CD8-positive, alpha-beta memory T cell (primary cell): ENCODE measurements around the gene EXTL1. TPM values are rescaled to one million over a fixed set of nuclear protein-coding genes. Genes with fewer than 3 reads are reported as not detected.
A peak's percentile ranks its signal among the peaks of the same experiment; 100 is the strongest.

ENCODE experiments used
- CTCF ChIA-PET: fragments of 350-600 bp; sonication (Branson Sonifier 250); formaldehyde crosslinking; loops from one replicate; lab custom pipeline; 2021; ENCODE audit warnings: antibody characterized with exemption; lab: Charles Lee
- POLR2A ChIA-PET: fragments of 350-600 bp; sonication (Branson Sonifier 250); formaldehyde crosslinking; loops from one replicate; lab custom pipeline; 2021; ENCODE audit warnings: antibody characterized with exemption; lab: Charles Lee
- DNase-seq, 5 donors: peaks; one replicate each; pipeline versions ENCODE4 v3.0.0 to v3.0.0-alpha.2; 2020 to 2022; ENCODE audit warnings: mixed read lengths in 1 of 5
- H3K27ac ChIP-seq: one replicate; pipeline ENCODE4 v1.7.0; 2013; ENCODE audit warnings: low read depth, mild to moderate bottlenecking, low read length, moderate library complexity
- H3K27me3 ChIP-seq: 2 replicates; pipeline ENCODE4 v1.7.0; 2013; ENCODE audit warnings: low read length, mild to moderate bottlenecking; ENCODE audit not compliant: insufficient read depth, poor library complexity, severe bottlenecking
- H3K36me3 ChIP-seq: 2 replicates; pipeline ENCODE4 v1.7.0; 2013; ENCODE audit warnings: mild to moderate bottlenecking, low read length, moderate library complexity; ENCODE audit not compliant: insufficient read depth
- H3K4me1 ChIP-seq: 2 replicates; pipeline ENCODE4 v1.7.0; 2013; ENCODE audit warnings: mild to moderate bottlenecking, low read length, moderate library complexity; ENCODE audit not compliant: insufficient read depth
- H3K4me3 ChIP-seq: 2 replicates; pipeline ENCODE4 v1.7.0; 2013; ENCODE audit warnings: mild to moderate bottlenecking, low read length
- H3K9me3 ChIP-seq: 2 replicates; pipeline ENCODE4 v1.7.0; 2013; ENCODE audit warnings: mild to moderate bottlenecking, low read length
- H3K27ac Mint-ChIP-seq, 8 donors: one replicate each; pipeline ENCODE4 v1.8.0; 2020 to 2021; ENCODE audit warnings: mixed read lengths in 8 of 8, mild to moderate bottlenecking in 6 of 8, inconsistent platforms in 3 of 8, moderate library complexity in 3 of 8
- H3K27me3 Mint-ChIP-seq, 2 donors: one replicate each; pipeline ENCODE4 v1.8.0; 2020 to 2021; ENCODE audit warnings: mixed read lengths in 2 of 2, mild to moderate bottlenecking in 1 of 2, moderate library complexity in 1 of 2
- H3K36me3 Mint-ChIP-seq, 3 donors: one replicate each; pipeline ENCODE4 v1.8.0; 2020 to 2021; ENCODE audit warnings: mixed read lengths in 3 of 3, inconsistent platforms in 1 of 3, mild to moderate bottlenecking in 1 of 3
- H3K4me1 Mint-ChIP-seq, 3 donors: one replicate each; pipeline ENCODE4 v1.8.0; 2020 to 2021; ENCODE audit warnings: mixed read lengths in 3 of 3, inconsistent platforms in 1 of 3, mild to moderate bottlenecking in 1 of 3
- H3K4me3 Mint-ChIP-seq, 7 donors: one replicate each; pipeline ENCODE4 v1.8.0; 2020 to 2021; ENCODE audit warnings: mixed read lengths in 7 of 7, mild to moderate bottlenecking in 6 of 7, moderate library complexity in 4 of 7, inconsistent platforms in 2 of 7
- H3K9me3 Mint-ChIP-seq, 5 donors: one replicate each; pipeline ENCODE4 v1.8.0; 2020 to 2022; ENCODE audit warnings: mixed read lengths in 5 of 5, mild to moderate bottlenecking in 3 of 5, moderate library complexity in 2 of 5, inconsistent platforms in 1 of 5
- polyA plus RNA-seq: library from polyadenylated mRNA; unstranded; fragments of 300-500 nt; fragmentation: Illumina TruSeq; gene quantifications from one replicate; pipeline ENCODE4 v1.2.3, GENCODE V29; 2021
- total RNA-seq, 2 experiments: library from RNA; stranded (reverse); gene quantifications; one replicate each; pipeline ENCODE4 v1.2.3, GENCODE V29; 2021

EXTL1 gene
- total and polyA plus RNA-seq, 3 experiments from 2014 or later = not detected

DNA sequence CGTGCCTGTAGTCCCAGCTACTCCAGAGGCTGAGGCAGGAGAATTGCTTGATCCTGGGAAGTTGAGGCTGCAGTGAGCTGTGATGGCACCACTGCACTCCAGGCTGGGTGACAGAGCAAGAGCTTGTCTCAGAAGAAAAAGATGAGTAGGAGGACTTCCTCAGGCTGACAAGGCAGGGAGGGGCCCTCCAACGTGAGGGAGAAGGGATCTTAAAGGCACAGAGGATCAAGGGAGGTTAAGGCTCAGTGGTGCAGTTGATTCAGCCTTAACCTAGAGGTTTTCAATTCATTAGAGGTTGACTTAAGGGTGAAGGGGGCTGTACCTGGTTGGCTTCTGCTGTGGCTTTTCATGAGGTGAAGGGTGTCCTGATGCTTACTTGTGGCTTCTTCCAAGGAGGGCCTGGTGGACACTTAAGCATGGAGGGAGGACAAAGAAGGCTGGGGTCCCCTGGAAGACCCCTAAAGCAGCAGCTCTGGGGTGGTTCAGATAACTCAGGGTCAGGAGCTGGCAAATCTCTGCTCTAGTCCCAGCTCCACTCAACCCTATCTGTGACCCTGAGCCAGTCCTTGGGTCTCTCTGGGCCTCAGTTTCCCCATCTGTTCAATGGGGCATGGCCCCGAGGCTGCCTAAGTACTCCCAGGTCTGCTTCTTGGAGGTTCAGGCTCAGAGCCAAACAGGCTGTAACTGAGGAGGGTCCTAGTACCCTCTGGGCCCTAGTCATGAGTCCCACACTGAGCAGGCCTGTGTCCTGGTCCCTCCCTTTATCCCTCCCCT lies 6.3 kb downstream of the EXTL1 start:
- Mint-ChIP-seq H3K9me3 (no peaks in the 10 kb centered on the region), H3K36me3 (no peaks in the 10 kb centered on the region), H3K4me1 (no peaks in the 10 kb centered on the region), H3K27ac (peak overlapping the region in 2 of 8 donors; percentile 19 to 51), H3K4me3 (peak overlapping the region in 1 of 7 donors; percentile 45), H3K27me3 (peaks cover 7 to 14% of the 10 kb centered on the region in 2 donors)
- ChIA-PET POLR2A (no interaction called here), CTCF (interaction anchor here (1.4 kb wide), 1 partner anchor 9 kb away, joined by 6 read pairs; no protein-coding TSS in a partner anchor)
- no peaks in the 10 kb centered on the region for H3K4me1 ChIP-seq
- DNase-seq = no peak
- no peaks in the 10 kb centered on the region for H3K9me3 ChIP-seq
- H3K36me3 ChIP-seq = no peaks in the 10 kb centered on the region
- H3K27ac ChIP-seq = no peak overlapping the region
- H3K27me3 ChIP-seq = no peaks in the 10 kb centered on the region
- no peak overlapping the region for H3K4me3 ChIP-seq

- Mint-ChIP-seq H3K4me3 (no peak overlapping the region), H3K27ac (no peak overlapping the region), H3K4me1 (no peaks in the 10 kb centered on the region), H3K9me3 (no peaks in the 10 kb centered on the region), H3K36me3 (no peaks in the 10 kb centered on the region), H3K27me3 (peaks cover 7 to 14% of the 10 kb centered on the region in 2 donors)
- DNase-seq = no peak
- ChIA-PET CTCF (no interaction called here), POLR2A (no interaction called here)
- no peaks in the 10 kb centered on the region for H3K9me3 ChIP-seq
- H3K27ac ChIP-seq = no peak overlapping the region
- H3K4me1 ChIP-seq = no peaks in the 10 kb centered on the region
- no peak overlapping the region for H3K4me3 ChIP-seq
- H3K36me3 ChIP-seq = no peaks in the 10 kb centered on the region
- H3K27me3 ChIP-seq = no peaks in the 10 kb centered on the region
Measured at GRCh38 chr1:26028490-26028980, 7.0 kb downstream of the EXTL1 start.

- Histone ChIP-seq H3K27me3 (no peaks in the 10 kb centered on the region), H3K9me3 (no peaks in the 10 kb centered on the region), H3K4me3 (no peak overlapping the region), H3K27ac (no peak overlapping the region), H3K4me1 (no peaks in the 10 kb centered on the region), H3K36me3 (no peaks in the 10 kb centered on the region)
- ChIA-PET POLR2A (no interaction called here), CTCF (no interaction called here)
- DNase-seq = no peak
- Mint-ChIP-seq H3K4me3 (no peak overlapping the region), H3K27ac (peak overlapping the region in 1 of 8 donors; percentile 62), H3K36me3 (no peaks in the 10 kb centered on the region), H3K9me3 (no peaks in the 10 kb centered on the region), H3K4me1 (peaks cover 0 to under 1% (median under 1%) of the 10 kb centered on the region in 3 donors), H3K27me3 (peaks cover 7 to 14% of the 10 kb centered on the region in 2 donors)
Measured at GRCh38 chr1:26029054-26029863, 7.7 kb downstream of the EXTL1 start.

GRCh38 chr1:26029864-26030481 lies 8.4 kb downstream of the EXTL1 start:
- Mint-ChIP-seq H3K9me3 (no peaks in the 10 kb centered on the region), H3K4me3 (no peak overlapping the region), H3K36me3 (no peaks in the 10 kb centered on the region), H3K4me1 (peaks cover 4 to 8% (median 7%) of the 10 kb centered on the region in 3 donors), H3K27me3 (peaks cover 7 to 14% of the 10 kb centered on the region in 2 donors), H3K27ac (no peak overlapping the region)
- CTCF ChIA-PET = no interaction called here
- H3K27ac ChIP-seq = no peak overlapping the region
- H3K4me3 ChIP-seq = no peak overlapping the region
- no peaks in the 10 kb centered on the region for H3K9me3 ChIP-seq
- peaks cover 6% of the 10 kb centered on the region for H3K4me1 ChIP-seq
- no peaks in the 10 kb centered on the region for H3K36me3 ChIP-seq
- DNase-seq = no peak
- POLR2A ChIA-PET = no interaction called here
- no peaks in the 10 kb centered on the region for H3K27me3 ChIP-seq

- peaks cover 6 to 13% (median 12%) of the 10 kb centered on the region in 3 donors for H3K4me1 Mint-ChIP-seq
- peaks cover 7 to 14% of the 10 kb centered on the region in 2 donors for H3K27me3 Mint-ChIP-seq
- H3K4me3 ChIP-seq = no peak overlapping the region
- no peaks in the 10 kb centered on the region for H3K36me3 ChIP-seq
- ChIA-PET POLR2A (no interaction called here), CTCF (no interaction called here)
- no peak overlapping the region for H3K27ac ChIP-seq
- no peak overlapping the region for H3K27ac Mint-ChIP-seq
- H3K27me3 ChIP-seq = no peaks in the 10 kb centered on the region
- no peaks in the 10 kb centered on the region for H3K9me3 Mint-ChIP-seq
- H3K9me3 ChIP-seq = no peaks in the 10 kb centered on the region
- H3K36me3 Mint-ChIP-seq = peaks cover 0 to 5% (median 0%) of the 10 kb centered on the region in 3 donors
- peaks cover 6% of the 10 kb centered on the region for H3K4me1 ChIP-seq
- no peak overlapping the region for H3K4me3 Mint-ChIP-seq
- no peak for DNase-seq
Measured at GRCh38 chr1:26031196-26031595, 9.6 kb downstream of the EXTL1 start.

GRCh38 chr1:26031611-26032220 lies 10.1 kb downstream of the EXTL1 start:
- Mint-ChIP-seq H3K4me3 (peak overlapping the region in 1 of 7 donors; percentile 64), H3K9me3 (no peaks in the 10 kb centered on the region), H3K27ac (no peak overlapping the region), H3K36me3 (peaks cover 0 to 5% (median 0%) of the 10 kb centered on the region in 3 donors), H3K27me3 (peaks cover 7 to 14% of the 10 kb centered on the region in 2 donors), H3K4me1 (peaks cover 6 to 13% (median 12%) of the 10 kb centered on the region in 3 donors)
- Histone ChIP-seq H3K4me3 (no peak overlapping the region), H3K9me3 (no peaks in the 10 kb centered on the region), H3K36me3 (no peaks in the 10 kb centered on the region), H3K4me1 (peaks cover 6% of the 10 kb centered on the region), H3K27me3 (no peaks in the 10 kb centered on the region), H3K27ac (no peak overlapping the region)
- DNase-seq = no peak
- ChIA-PET CTCF (interaction anchor here (1.0 kb wide), 1 partner anchor 8 kb away, joined by 3 read pairs; no protein-coding TSS in a partner anchor), POLR2A (no interaction called here)

GRCh38 chr1:26032656-26033357 lies 11.2 kb downstream of the EXTL1 start:
- Mint-ChIP-seq H3K36me3 (peaks cover 0 to 5% (median 0%) of the 10 kb centered on the region in 3 donors), H3K27me3 (peaks cover 7 to 12% of the 10 kb centered on the region in 2 donors)

More at GRCh38 chr1:26032656-26033357, 11.2 kb downstream of the EXTL1 start:
- H3K9me3 ChIP-seq = no peaks in the 10 kb centered on the region
- peaks cover 6% of the 10 kb centered on the region for H3K4me1 ChIP-seq
- H3K27me3 ChIP-seq = no peaks in the 10 kb centered on the region
- no peak overlapping the region for H3K4me3 ChIP-seq
- peak overlapping the region in 2 of 7 donors; percentile 24 to 78 for H3K4me3 Mint-ChIP-seq
- peaks cover 6 to 13% (median 12%) of the 10 kb centered on the region in 3 donors for H3K4me1 Mint-ChIP-seq
- CTCF ChIA-PET = interaction anchor here (1.0 kb wide), 1 partner anchor 9 kb away, joined by 3 read pairs; no protein-coding TSS in a partner anchor
- H3K27ac ChIP-seq = no peak overlapping the region
- POLR2A ChIA-PET = no interaction called here
- H3K27ac Mint-ChIP-seq = no peak overlapping the region
- no peaks in the 10 kb centered on the region for H3K9me3 Mint-ChIP-seq
- no peak for DNase-seq
- no peaks in the 10 kb centered on the region for H3K36me3 ChIP-seq
